Measurements from ENCODE around the gene ASB6. TPM values are rescaled to one million over a fixed set of nuclear protein-coding genes. Genes with fewer than 3 reads are reported as not detected.

The ASB6 gene
- total and polyA plus RNA-seq, 2 of the 13 experiments (the other 11 are each of a cell fraction or from before 2014, with no cell fraction given), result 8.2 to 8.4 TPM

- TF ChIP-seq PRDM10 (CRISPR knock-in tag; IDR thresholded peaks at IDR 0.05; ENCODE audit: low read depth) (peak; percentile 8; the same call in 1 of the 2 replicates), CCDC6 (CRISPR knock-in tag; IDR thresholded peaks at IDR 0.05) (no peak; the same call in 1 of the 2 replicates), MTA1 (CRISPR knock-in tag; IDR thresholded peaks at IDR 0.05; ENCODE audit: borderline replicate concordance) (peak; percentile 77), RCOR2 (CRISPR knock-in tag; IDR thresholded peaks at IDR 0.05) (peak; percentile 67), ZNF337 (CRISPR knock-in tag; IDR thresholded peaks at IDR 0.05; ENCODE audit: borderline replicate concordance, low read depth) (peak; percentile 76; the same call in 1 of the 2 replicates), ZNF598 (CRISPR knock-in tag; IDR thresholded peaks at IDR 0.05; ENCODE audit: borderline replicate concordance) (peak; percentile 94; the same call in 1 of the 2 replicates), SNAPC2 (CRISPR knock-in tag; IDR thresholded peaks at IDR 0.05) (peak; percentile 74; the same call in 1 of the 2 replicates), ZNF414 (CRISPR knock-in tag; IDR thresholded peaks at IDR 0.05) (0 out of 2 replicates have a peak, but pooled peaks have one; percentile 5), HIC2 (CRISPR knock-in tag; IDR thresholded peaks at IDR 0.05; ENCODE audit: low read depth) (peak; percentile 65), TMF1 (CRISPR knock-in tag; IDR thresholded peaks at IDR 0.05; ENCODE audit: low read depth) (peak; percentile 74; the same call in 1 of the 2 replicates), HNF4G (IDR thresholded peaks at IDR 0.05; ENCODE audit: borderline replicate concordance, low read depth, low read length) (peak; percentile 16; the same call in 1 of the 2 replicates), HNF4G (CRISPR knock-in tag; IDR thresholded peaks at IDR 0.05; ENCODE audit: borderline replicate concordance, low read depth) (peak; percentile 83; the same call in 1 of the 2 replicates), ZNF563 (CRISPR knock-in tag; IDR thresholded peaks at IDR 0.05) (peak; percentile 80), ZNF567 (CRISPR knock-in tag; IDR thresholded peaks at IDR 0.05; ENCODE audit: borderline replicate concordance) (no peak; the same call in 1 of the 2 replicates), ZNF441 (CRISPR knock-in tag; IDR thresholded peaks at IDR 0.05; ENCODE audit: borderline replicate concordance) (peak; percentile 97), ELF1 (CRISPR knock-in tag; IDR thresholded peaks at IDR 0.05) (peak; percentile 81), ZNF883 (CRISPR knock-in tag; IDR thresholded peaks at IDR 0.05; ENCODE audit: not compliant biosample characterization) (peak; percentile 88), ZGPAT (CRISPR knock-in tag; IDR thresholded peaks at IDR 0.05) (peak; percentile 99), FOXP1 (IDR thresholded peaks at IDR 0.05) (no peak), FOXP1 (CRISPR knock-in tag; IDR thresholded peaks at IDR 0.05) (no peak), ZNF431 (CRISPR knock-in tag; IDR thresholded peaks at IDR 0.05; ENCODE audit: borderline replicate concordance, low read depth) (peak; percentile 82; the same call in 1 of the 2 replicates), KLF9 (CRISPR knock-in tag; IDR thresholded peaks at IDR 0.05; ENCODE audit: low read depth) (peak; percentile 43; the same call in 1 of the 2 replicates)
Measured at GRCh38 chr9:129641750-129642585, at the start of gene ASB6 (continued).
